HCT116 (cell line): ENCODE data around the gene ZNF180. TPM values are rescaled to one million over a fixed set of nuclear protein-coding genes. Genes with fewer than 3 reads are reported as not detected.

Experiments used
- ATAC-seq: fragments of 200-7000 bp; cut with Tn5 transposase; 2 replicates; pipeline ENCODE4 v1.9.1; 2020; ENCODE audit warnings: mild to moderate bottlenecking, moderate library complexity
- BruUV-seq: library from RNA; stranded (reverse); fragments of 400-500 nt; replicated peaks from 2 replicates; lab custom pipeline; 2021; lab: Mats Ljungman, UMichigan
- CTCF ChIA-PET: fragments of 300-600 bp; sonication (Branson Sonifier 250); formaldehyde crosslinking; loops from one replicate; lab custom pipeline; 2021; ENCODE audit warnings: antibody characterized with exemption; lab: Charles Lee
- POLR2A ChIA-PET: fragments of 300-600, 350-600 bp; sonication (Branson Sonifier 250); formaldehyde crosslinking; loops from one replicate; lab custom pipeline; 2021; ENCODE audit warnings: antibody characterized with exemption; lab: Charles Lee
- RAD21 ChIA-PET, 2 experiments: fragments of 300-600 bp; sonication (Branson Sonifier 250); formaldehyde crosslinking; loops; one replicate each; lab custom pipeline; 2023; ENCODE audit warnings: low total read pairs in 2 of 2; ENCODE audit not compliant: uncharacterized antibody in 2 of 2, unreplicated experiment in 2 of 2, low non-redundant PET in 1 of 2; lab: Charles Lee
- DNase-seq: peaks from one replicate; pipeline ENCODE4 v3.0.0-alpha.2; 2010; ENCODE audit warnings: low read depth, low spot score
- H2AFZ ChIP-seq: fragments of 200-600 bp; shearing (Covaris generic), sonication (generic); 2 replicates; pipeline ENCODE4 v1.6.1; 2017; ENCODE audit warnings: low read depth, mixed run types, mixed read lengths, antibody characterized with exemption, low read length; ENCODE audit not compliant: poor library complexity, severe bottlenecking
- H3K27ac ChIP-seq: 2 replicates; pipeline ENCODE4 v1.5.1; 2012; ENCODE audit warnings: low read depth, low read length
- H3K27me3 ChIP-seq: fragments of 200-600 bp; sonication (generic); 2 replicates; pipeline ENCODE4 v1.6.1; 2016; ENCODE audit warnings: mixed run types, low read length, mixed read lengths; ENCODE audit not compliant: insufficient read depth
- H3K36me3 ChIP-seq, 2 experiments: fragments of 200-500 bp in 1 of 2; fragments of 200-600 bp in 1 of 2; sonication (Bioruptor generic) in 1 of 2; sonication (generic) in 1 of 2; 2 replicates each; pipeline versions ENCODE4 v1.5.1 to v1.6.1; 2014 to 2016; ENCODE audit warnings: low read length in 2 of 2, inconsistent platforms in 1 of 2, mixed read lengths in 1 of 2, mixed run types in 1 of 2; ENCODE audit not compliant: insufficient read depth in 2 of 2, control insufficient read depth in 1 of 2
- H3K4me1 ChIP-seq, 2 experiments: fragments of 200-600 bp in 1 of 2; sonication (generic) in 1 of 2; 2 replicates each; pipeline versions ENCODE4 v1.5.1 to v1.6.1; 2012 to 2017; ENCODE audit warnings: low read length in 2 of 2, inconsistent platforms in 1 of 2, mild to moderate bottlenecking in 1 of 2, mixed read lengths in 1 of 2, mixed run types in 1 of 2, moderate library complexity in 1 of 2; ENCODE audit not compliant: insufficient read depth in 2 of 2, control insufficient read depth in 1 of 2
- H3K4me2 ChIP-seq: fragments of 200-600 bp; sonication (generic); 2 replicates; pipeline ENCODE4 v1.6.1; 2017; ENCODE audit warnings: mixed run types, low read length, mixed read lengths
- H3K4me3 ChIP-seq, 2 experiments: fragments of 200-600 bp in 1 of 2; sonication (generic) in 1 of 2; replicated peaks in 1 of 2; 2 replicates each; pipeline ENCODE4 v1.5.1; 2011 to 2016; ENCODE audit warnings: low read length in 2 of 2, control low read depth in 1 of 2, low read depth in 1 of 2, mild to moderate bottlenecking in 1 of 2, mixed read lengths in 1 of 2, mixed run types in 1 of 2
- H3K79me2 ChIP-seq: fragments of 200-600 bp; sonication (generic); 2 replicates; pipeline ENCODE4 v1.6.1; 2017; ENCODE audit warnings: mild to moderate bottlenecking, mixed run types, low read length, moderate library complexity, mixed read lengths; ENCODE audit not compliant: insufficient read depth
- H3K9ac ChIP-seq: fragments of 200-600 bp; sonication (generic); 2 replicates; pipeline ENCODE4 v1.6.1; 2016; ENCODE audit warnings: low read length, mixed read lengths
- H3K9me2 ChIP-seq: fragments of 200-600 bp; sonication (generic), shearing (Covaris generic); 2 replicates; pipeline ENCODE4 v1.6.1; 2017; ENCODE audit warnings: mixed run types, mild to moderate bottlenecking, moderate library complexity; ENCODE audit not compliant: insufficient read depth
- H3K9me3 ChIP-seq, 2 experiments: fragments of 200-500 bp in 1 of 2; fragments of 200-600 bp in 1 of 2; sonication (Bioruptor generic) in 1 of 2; sonication (generic) in 1 of 2; 2 replicates each; pipeline ENCODE4 v1.6.1; 2014 to 2017; ENCODE audit warnings: low read length in 2 of 2, mixed read lengths in 2 of 2, inconsistent platforms in 1 of 2, low read depth in 1 of 2, mild to moderate bottlenecking in 1 of 2, mixed run types in 1 of 2, moderate library complexity in 1 of 2; ENCODE audit not compliant: control insufficient read depth in 1 of 2, insufficient read depth in 1 of 2
- H4K20me1 ChIP-seq: fragments of 200-600 bp; sonication (generic), shearing (Covaris generic); 2 replicates; pipeline ENCODE4 v1.6.1; 2017; ENCODE audit warnings: mixed run types, mild to moderate bottlenecking, moderate library complexity; ENCODE audit not compliant: insufficient read depth
- ATF3 ChIP-seq: IDR thresholded peaks from 2 replicates; pipeline ENCODE4 v1.6.1; 2012
- CBX3 ChIP-seq: IDR thresholded peaks from 2 replicates; pipeline ENCODE4 v1.6.1; 2012; ENCODE audit warnings: low read depth
- CEBPB ChIP-seq: IDR thresholded peaks from 2 replicates; pipeline ENCODE4 v1.6.1; 2012; ENCODE audit warnings: low read depth
- EGR1 ChIP-seq: IDR thresholded peaks from 2 replicates; pipeline ENCODE4 v1.6.1; 2012; ENCODE audit warnings: low read depth
- EZH2phosphoT487 ChIP-seq: fragments of 200-600 bp; IDR thresholded peaks from 2 replicates; pipeline ENCODE4 v1.6.1; 2018; ENCODE audit warnings: antibody characterized with exemption, borderline replicate concordance
- FOSL1 ChIP-seq: IDR thresholded peaks from 2 replicates; pipeline ENCODE4 v1.6.1; 2012; ENCODE audit warnings: low read depth
- JUND ChIP-seq: IDR thresholded peaks from 2 replicates; pipeline ENCODE4 v1.6.1; 2012
- POLR2A ChIP-seq: IDR thresholded peaks from 2 replicates; pipeline ENCODE4 v1.7.0; 2011; ENCODE audit warnings: borderline replicate concordance; ENCODE audit not compliant: insufficient read depth, insufficient read length; ENCODE audit errors: extremely low read depth
- RAD21 ChIP-seq: IDR thresholded peaks from 2 replicates; pipeline ENCODE4 v1.6.1; 2012; ENCODE audit warnings: low read depth, mild to moderate bottlenecking
- SIN3A ChIP-seq: IDR thresholded peaks from 2 replicates; pipeline ENCODE4 v1.6.1; 2012; ENCODE audit warnings: low read depth
- SP1 ChIP-seq: IDR thresholded peaks from 2 replicates; pipeline ENCODE4 v1.6.1; 2012; ENCODE audit warnings: low read depth
- SRF ChIP-seq: IDR thresholded peaks from 2 replicates; pipeline ENCODE4 v1.6.1; 2012; ENCODE audit warnings: low read depth
- TCF7L2 ChIP-seq: IDR thresholded peaks from 2 replicates; pipeline ENCODE4 v1.7.0; 2011; ENCODE audit warnings: borderline replicate concordance, inconsistent platforms; ENCODE audit not compliant: insufficient read depth, insufficient read length; ENCODE audit errors: extremely low read depth
- YY1 ChIP-seq: IDR thresholded peaks from 2 replicates; pipeline ENCODE4 v1.6.1; 2011; ENCODE audit warnings: low read length, low read depth, moderate library complexity, mild to moderate bottlenecking; ENCODE audit not compliant: insufficient replicate concordance; ENCODE audit errors: extremely low read depth
- ZFX ChIP-seq: fragments of 450-650 bp; IDR thresholded peaks from 2 replicates; pipeline ENCODE4 v1.6.1; 2017
- intact Hi-C: fragments of 100-400 bp; cut with micrococcal nuclease; formaldehyde crosslinking; loops from 2 replicates; pipeline ENCODE4 v1.10.0; 2022
- total RNA-seq: library from RNA; stranded (reverse); gene quantifications from one replicate; pipeline ENCODE4 v1.2.1, GENCODE V29; 2021; ENCODE audit not compliant: unreplicated experiment
- TF ChIP-seq, protein P1 (sequence below): IDR thresholded peaks from 2 replicates; pipeline ENCODE4 v1.6.1; 2012
- TF ChIP-seq, protein P2 (sequence below): IDR thresholded peaks from 2 replicates; pipeline ENCODE4 v1.6.1; 2011; ENCODE audit warnings: mild to moderate bottlenecking, low read length, moderate library complexity; ENCODE audit not compliant: insufficient replicate concordance; ENCODE audit errors: extremely low read depth

ZNF180 gene
- total RNA-seq, 1 experiment from 2014 or later = 7.3 TPM

DNA sequence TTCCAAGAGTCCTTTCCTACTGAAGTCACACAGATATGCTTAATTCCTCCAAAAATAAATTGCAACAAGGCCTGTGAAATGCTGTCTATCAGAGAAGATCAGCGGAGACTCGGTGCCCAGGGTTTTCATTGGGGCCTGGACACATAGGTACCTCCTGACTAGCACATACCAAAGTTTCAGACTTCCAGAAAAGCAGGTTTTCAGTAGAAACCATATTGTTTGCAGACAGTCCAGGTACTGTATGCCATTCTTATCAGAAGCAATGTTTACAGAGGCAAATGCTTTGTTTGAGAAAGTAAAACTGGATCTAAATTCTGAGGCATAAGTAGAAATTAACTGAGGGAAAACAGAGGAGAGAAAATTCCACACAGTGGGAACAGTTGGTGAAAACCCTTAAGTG lies 64.9 kb downstream of the ZNF180 start:
- H3K9me2 ChIP-seq = no peaks in the 10 kb centered on the region
- no peaks in the 10 kb centered on the region for H3K4me1 ChIP-seq
- no peaks in the 10 kb centered on the region; a peak in 2 of 4 replicates for H3K9me3 ChIP-seq
- no peak overlapping the region for H3K9ac ChIP-seq
- POLR2A ChIA-PET = no interaction called here
- RAD21 ChIA-PET = no interaction called here
- no peaks in the 10 kb centered on the region for H3K27me3 ChIP-seq
- H3K36me3 ChIP-seq = no peaks in the 10 kb centered on the region
- H3K4me2 ChIP-seq = no peak overlapping the region
- DNase-seq (no peak), ATAC-seq (no peak)
- H3K4me3 ChIP-seq = no peak overlapping the region
- H3K27ac ChIP-seq = no peak overlapping the region
- H4K20me1 ChIP-seq = no peaks in the 10 kb centered on the region
- intact Hi-C loops = no loop called here
- TF ChIP-seq ZFX (no peak), EGR1 (no peak), CBX3 (no peak), SIN3A (no peak), TCF7L2 (no peak), RAD21 (no peak), YY1 (no peak)
- TF ChIP-seq, protein P1, sequence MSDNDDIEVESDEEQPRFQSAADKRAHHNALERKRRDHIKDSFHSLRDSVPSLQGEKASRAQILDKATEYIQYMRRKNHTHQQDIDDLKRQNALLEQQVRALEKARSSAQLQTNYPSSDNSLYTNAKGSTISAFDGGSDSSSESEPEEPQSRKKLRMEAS = no peak
- BruUV-seq = no TSS peak
- CTCF ChIA-PET = no interaction called here
- H3K79me2 ChIP-seq = no peaks in the 10 kb centered on the region
- no peak overlapping the region for H2AFZ ChIP-seq

GRCh38 chr19:44430956-44431355 lies 69.4 kb downstream of the ZNF180 start:
- POLR2A ChIA-PET = no interaction called here
- H3K36me3 ChIP-seq = no peaks in the 10 kb centered on the region
- BruUV-seq = no TSS peak
- H4K20me1 ChIP-seq = no peaks in the 10 kb centered on the region
- CTCF ChIA-PET = no interaction called here
- H3K9me2 ChIP-seq = no peaks in the 10 kb centered on the region
- H3K4me1 ChIP-seq = no peaks in the 10 kb centered on the region
- ATAC-seq (no peak), DNase-seq (no peak)
- H3K4me3 ChIP-seq = no peak overlapping the region
- no peaks in the 10 kb centered on the region for H3K79me2 ChIP-seq
- RAD21 ChIA-PET = no interaction called here
- peaks cover 0 to 12% of the 10 kb centered on the region in 2 experiments; a peak in 2 of 4 replicates for H3K9me3 ChIP-seq
- H3K4me2 ChIP-seq = no peak overlapping the region
- H2AFZ ChIP-seq = no peak overlapping the region
- TF ChIP-seq CEBPB (no peak), EZH2phosphoT487 (no peak), TCF7L2 (no peak), CBX3 (no peak), ATF3 (no peak), JUND (no peak), YY1 (no peak), SP1 (no peak), SRF (no peak), POLR2A (no peak), EGR1 (no peak), RAD21 (no peak), FOSL1 (no peak)
- TF ChIP-seq, protein P2, sequence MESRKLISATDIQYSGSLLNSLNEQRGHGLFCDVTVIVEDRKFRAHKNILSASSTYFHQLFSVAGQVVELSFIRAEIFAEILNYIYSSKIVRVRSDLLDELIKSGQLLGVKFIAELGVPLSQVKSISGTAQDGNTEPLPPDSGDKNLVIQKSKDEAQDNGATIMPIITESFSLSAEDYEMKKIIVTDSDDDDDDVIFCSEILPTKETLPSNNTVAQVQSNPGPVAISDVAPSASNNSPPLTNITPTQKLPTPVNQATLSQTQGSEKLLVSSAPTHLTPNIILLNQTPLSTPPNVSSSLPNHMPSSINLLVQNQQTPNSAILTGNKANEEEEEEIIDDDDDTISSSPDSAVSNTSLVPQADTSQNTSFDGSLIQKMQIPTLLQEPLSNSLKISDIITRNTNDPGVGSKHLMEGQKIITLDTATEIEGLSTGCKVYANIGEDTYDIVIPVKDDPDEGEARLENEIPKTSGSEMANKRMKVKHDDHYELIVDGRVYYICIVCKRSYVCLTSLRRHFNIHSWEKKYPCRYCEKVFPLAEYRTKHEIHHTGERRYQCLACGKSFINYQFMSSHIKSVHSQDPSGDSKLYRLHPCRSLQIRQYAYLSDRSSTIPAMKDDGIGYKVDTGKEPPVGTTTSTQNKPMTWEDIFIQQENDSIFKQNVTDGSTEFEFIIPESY = no peak
- no peak overlapping the region for H3K9ac ChIP-seq
- intact Hi-C loops = no loop called here
- no peaks in the 10 kb centered on the region for H3K27me3 ChIP-seq
- no peak overlapping the region for H3K27ac ChIP-seq
